ENCODE data around the gene KRTAP19-6.
"Not testable (repeated sequence)": the region's sequence is repeated elsewhere in the genome, so short reads cannot be mapped to it uniquely, and the experiment has no call there.

KRTAP19-6 gene, protein sequence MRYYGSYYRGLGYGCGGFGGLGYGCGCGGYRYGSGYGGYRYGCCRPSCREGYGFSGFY

DNA sequence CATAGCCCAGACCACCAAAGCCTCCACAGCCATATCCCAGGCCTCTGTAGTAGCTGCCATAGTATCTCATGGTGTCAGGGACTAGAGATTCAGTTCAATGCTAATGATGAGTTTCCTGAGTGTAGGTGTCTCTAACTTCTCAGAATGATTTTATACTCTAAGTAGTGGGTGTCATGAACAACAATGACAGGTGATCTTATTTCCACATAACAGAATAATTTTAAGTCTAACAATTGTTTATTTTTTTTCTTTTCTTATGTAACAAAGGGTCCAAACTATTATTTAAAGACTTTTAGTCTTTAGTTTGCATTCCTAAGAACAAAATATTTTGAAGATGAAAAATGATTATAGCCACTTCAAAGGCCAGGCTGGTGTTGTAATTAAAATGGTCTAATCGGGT is at the start of gene KRTAP19-6:
Gene KRTAP19-6, minus strand, starts transcription at position 101 of the 400 bp plus-strand sequence. Its CDS starts 31 bp downstream, at position 70.
- no peak for DNase-seq

GRCh38 chr21:30590297-30590696 is 48.6 kb upstream of the KRTAP19-6 start, which contains the start of gene KRTAP22-2:
Gene KRTAP22-2 (minus strand): TSS chr21:30590397.
- DNase-seq = no peak

DNA sequence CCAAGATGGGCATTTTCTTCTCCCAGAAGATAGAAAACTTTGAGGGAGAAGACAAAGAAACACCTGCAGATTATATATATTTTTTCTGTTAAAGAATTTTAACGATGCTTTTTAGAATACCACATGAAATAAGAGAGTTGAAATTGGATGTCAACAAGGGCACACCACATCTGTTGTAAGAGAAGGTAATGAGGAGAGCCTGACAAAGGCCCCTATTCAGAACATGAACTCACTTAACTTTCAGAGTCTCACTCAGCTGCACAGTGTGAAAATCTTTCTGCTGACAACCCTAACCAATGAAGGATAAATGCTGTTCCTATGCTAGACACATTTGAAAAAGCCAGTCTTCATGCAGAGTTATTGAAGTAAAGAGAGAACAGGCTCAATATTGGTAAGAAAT is 41.2 kb upstream of the KRTAP19-6 start:
- DNase-seq = no peak

GRCh38 chr21:30580132-30580531 is 38.5 kb upstream of the KRTAP19-6 start:
- DNase-seq = peak in 1 of 2 experiments; percentile 18

DNA sequence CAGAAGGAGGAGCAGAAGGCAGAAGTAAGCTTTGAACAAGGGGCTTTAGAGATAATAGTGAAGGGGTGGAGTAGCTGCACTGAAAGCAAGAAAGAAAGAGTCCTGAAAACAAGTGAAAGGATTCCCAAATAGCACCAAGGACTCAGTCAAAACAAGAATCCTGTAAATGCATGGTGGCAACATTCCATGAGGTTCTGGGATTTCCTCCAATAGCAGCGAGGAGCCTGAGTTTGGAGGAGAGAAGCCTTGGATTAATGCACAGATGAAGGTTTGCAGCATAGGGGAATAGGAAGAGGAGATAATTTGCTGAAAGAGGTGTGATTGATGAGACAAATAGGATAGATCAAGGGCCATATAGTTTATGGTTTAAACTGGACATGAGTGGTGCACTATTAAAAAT is 37.7 kb upstream of the KRTAP19-6 start:
- DNase-seq = peak in 1 of 2 experiments; percentile 67

- no peak for DNase-seq
Measured at GRCh38 chr21:30577766-30578165, 36.1 kb upstream of the KRTAP19-6 start.

GRCh38 chr21:30567617-30568016 is 26.0 kb upstream of the KRTAP19-6 start:
- no peak for DNase-seq

DNA sequence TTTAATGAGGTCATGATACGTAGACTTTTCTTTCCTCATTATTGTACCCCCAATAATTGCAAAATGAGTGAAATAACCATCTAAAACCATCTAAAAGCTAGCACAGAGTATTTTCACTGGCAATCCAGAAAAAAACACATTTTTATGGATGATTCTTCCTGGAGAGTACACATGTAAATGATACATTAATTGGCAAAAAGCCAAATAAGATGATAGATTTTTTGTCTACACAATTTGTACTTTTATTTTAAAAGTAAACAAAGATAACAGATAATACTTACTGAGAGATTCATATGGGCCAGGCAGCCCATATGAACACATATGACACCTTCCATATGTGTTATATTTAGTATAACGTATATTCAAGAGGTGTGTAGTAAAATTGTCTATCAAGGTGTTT is 22.0 kb upstream of the KRTAP19-6 start:
- no peak for DNase-seq

DNA sequence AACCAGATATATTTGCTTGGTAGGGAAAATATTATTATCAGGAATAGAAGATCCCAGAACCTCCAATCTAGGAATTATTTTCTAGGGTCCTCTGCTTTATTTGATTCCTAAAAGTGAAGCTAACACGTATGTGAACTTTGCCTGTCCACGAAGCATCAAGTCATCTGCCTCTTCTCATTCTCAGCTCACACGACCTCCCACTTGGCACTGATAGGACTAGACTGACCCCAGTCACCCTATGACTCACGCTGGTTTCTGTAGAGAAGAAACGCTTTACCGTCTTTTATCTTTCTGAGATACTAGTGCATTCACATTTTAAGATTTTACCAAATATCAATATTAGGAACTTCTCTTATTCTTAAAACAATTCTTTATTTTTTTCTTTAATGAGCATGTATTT is 21.4 kb upstream of the KRTAP19-6 start:
- no peak for DNase-seq

GRCh38 chr21:30561957-30562356 is 20.3 kb upstream of the KRTAP19-6 start:
- no peak for DNase-seq

- DNase-seq = no peak
Measured at GRCh38 chr21:30561264-30561895, 19.7 kb upstream of the KRTAP19-6 start, which contains the start of gene KRTAP19-7. Gene KRTAP19-7 (minus strand): TSS chr21:30561314. CDS start chr21:30561289, 25 bp downstream.

GRCh38 chr21:30555095-30555494 is 13.4 kb upstream of the KRTAP19-6 start:
- no peak for DNase-seq

GRCh38 chr21:30552782-30553181 is 11.1 kb upstream of the KRTAP19-6 start:
- no peak for DNase-seq

- DNase-seq = no peak
Measured at GRCh38 chr21:30518876-30519275, 22.8 kb downstream of the KRTAP19-6 start.

DNA sequence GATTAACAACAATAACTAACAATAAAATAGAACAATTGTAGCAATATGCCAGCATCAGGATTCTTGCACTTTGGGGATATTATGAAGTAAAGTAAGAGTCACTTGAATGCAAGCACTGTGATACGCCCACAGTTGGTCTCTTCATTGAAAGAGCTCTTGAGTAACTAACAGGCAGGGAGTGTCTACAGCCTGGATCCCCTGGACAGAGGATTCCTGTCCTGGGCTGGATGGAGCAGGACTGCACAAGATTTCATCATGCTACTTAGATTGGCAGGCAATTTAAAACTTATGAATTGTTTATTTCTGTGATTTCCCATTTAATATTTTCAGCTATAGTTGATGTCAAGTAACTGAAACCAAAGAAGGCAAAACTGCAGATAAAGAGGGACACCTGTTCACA is 26.0 kb downstream of the KRTAP19-6 start:
- no peak for DNase-seq

- not testable (repeated sequence) for DNase-seq
Measured at GRCh38 chr21:30505621-30506205, 36.0 kb downstream of the KRTAP19-6 start.

DNA sequence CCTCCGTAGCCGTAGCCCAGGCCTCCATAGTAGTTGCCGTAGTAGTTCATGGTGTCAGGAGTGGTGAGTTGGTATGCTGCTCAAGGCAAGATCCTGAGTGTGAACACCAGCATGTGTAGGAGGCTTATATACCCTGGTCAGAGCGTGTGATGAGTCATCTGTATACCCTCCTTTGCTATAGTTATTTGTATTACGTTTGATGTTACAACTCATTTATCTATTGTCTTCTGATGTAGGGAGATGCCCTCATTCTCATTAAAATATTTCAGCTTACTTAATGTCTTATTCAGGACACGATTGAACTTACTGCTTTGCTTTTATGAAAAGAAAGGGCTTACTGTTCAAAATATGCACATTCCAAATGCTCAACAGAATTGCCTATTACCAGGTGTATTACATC is 39.6 kb downstream of the KRTAP19-6 start, which contains the start of gene KRTAP19-5:
Gene KRTAP19-5, minus strand, starts transcription at position 101 of the 400 bp plus-strand sequence. Its CDS starts 51 bp downstream, at position 50.
- no peak for DNase-seq

- DNase-seq = no peak
Measured at GRCh38 chr21:30497065-30497464, 44.6 kb downstream of the KRTAP19-6 start, which contains the start of gene KRTAP19-4. Gene KRTAP19-4 (minus strand): TSS chr21:30497165. CDS start chr21:30497110, 55 bp downstream.

DNA sequence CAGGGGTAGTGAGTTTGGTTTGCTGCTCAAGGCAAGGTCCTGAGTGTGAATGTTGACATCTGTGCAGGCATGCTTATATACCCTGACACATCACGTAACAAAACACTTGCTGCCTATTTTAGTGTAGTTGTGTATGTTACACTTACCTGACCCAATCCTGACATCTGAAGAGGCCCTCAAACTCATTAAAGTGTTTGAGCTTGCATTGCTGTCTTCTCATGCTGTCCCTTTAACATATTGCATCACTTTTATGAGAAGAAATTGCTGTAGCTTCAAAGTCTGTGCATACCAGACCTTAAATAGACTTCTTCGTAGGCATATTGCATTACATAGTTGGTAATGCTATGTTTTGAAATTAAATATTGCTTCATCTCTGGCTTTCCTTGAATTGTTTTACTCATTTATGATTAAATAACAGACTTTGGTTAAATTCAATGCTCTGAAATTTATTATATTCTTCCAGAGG is 49.7 kb downstream of the KRTAP19-6 start, which contains the start of gene KRTAP19-3:
Gene KRTAP19-3, minus strand, starts transcription at position 51 of the 466 bp plus-strand sequence. CDS start 56 bp downstream, outside the sequence.
- no peak for DNase-seq

All from cerebellar nuclear complex (tissue), 1 donor.